Measurements from ENCODE around the gene OST4. TPM values are rescaled to one million over a fixed set of nuclear protein-coding genes. Genes with fewer than 3 reads are reported as not detected.

The OST4 gene
- total RNA-seq, 1 donor from 2014 or later: 158 TPM

GRCh38 chr2:27049422-27050280 lies 21.8 kb downstream of the OST4 start:
- Histone ChIP-seq H3K9me3 (no peaks in the 10 kb centered on the region), H3K27me3 (no peaks in the 10 kb centered on the region), H3K36me3 (peaks cover 2 to 9% of the 10 kb centered on the region in 2 donors), H3K27ac (peak overlapping the region; percentile 85 to 93), H3K4me1 (peaks cover 0 to 4% of the 10 kb centered on the region in 2 donors), H3K4me3 (peak overlapping the region; percentile 71 to 85)
- no peak for TF ChIP-seq CTCF (IDR thresholded peaks at IDR 0.05)
- DNase-seq (ENCODE audit: low spot score in 2 of 2): peak in 1 of 2 donors; percentile 73
- intact Hi-C loops (cut with DNase I): loop anchor here (1.0 to 2.0 kb wide), 4 partner anchors 16 to 37 kb away; partner anchors contain the start of genes EMILIN1 and KHK

- H3K27me3 ChIP-seq: no peaks in the 10 kb centered on the region
- H3K9me3 ChIP-seq: no peaks in the 10 kb centered on the region
- TF ChIP-seq CTCF (IDR thresholded peaks at IDR 0.05): no peak
- peaks cover 31 to 32% of the 10 kb centered on the region in 2 donors for H3K36me3 ChIP-seq
- H3K4me3 ChIP-seq: no peak overlapping the region
- H3K4me1 ChIP-seq: peaks cover 0 to 2% of the 10 kb centered on the region in 2 donors
- DNase-seq (ENCODE audit: low spot score in 2 of 2): no peak
- intact Hi-C loops (cut with DNase I): no loop called here
- no peak overlapping the region for H3K27ac ChIP-seq
Measured at GRCh38 chr2:27042985-27043634, 28.3 kb downstream of the OST4 start.

GRCh38 chr2:27042159-27042661 lies 29.2 kb downstream of the OST4 start:
- H3K4me3 ChIP-seq: no peak overlapping the region
- intact Hi-C loops (cut with DNase I): no loop called here
- peaks cover 40 to 41% of the 10 kb centered on the region in 2 donors for H3K36me3 ChIP-seq
- H3K4me1 ChIP-seq: peaks cover 0 to 2% of the 10 kb centered on the region in 2 donors
- no peaks in the 10 kb centered on the region for H3K27me3 ChIP-seq
- H3K9me3 ChIP-seq: no peaks in the 10 kb centered on the region
- TF ChIP-seq CTCF (IDR thresholded peaks at IDR 0.05): no peak
- no peak for DNase-seq (ENCODE audit: low spot score in 2 of 2)
- peak overlapping the region; percentile 53 to 63 for H3K27ac ChIP-seq

GRCh38 chr2:27041752-27042151 lies 29.7 kb downstream of the OST4 start:
- no peaks in the 10 kb centered on the region for H3K27me3 ChIP-seq
- H3K9me3 ChIP-seq: no peaks in the 10 kb centered on the region
- no peak overlapping the region for H3K4me3 ChIP-seq
- TF ChIP-seq CTCF (IDR thresholded peaks at IDR 0.05): no peak
- H3K36me3 ChIP-seq: peaks cover 45 to 46% of the 10 kb centered on the region in 2 donors
- DNase-seq (ENCODE audit: low spot score in 2 of 2): no peak
- peaks cover 0 to 2% of the 10 kb centered on the region in 2 donors for H3K4me1 ChIP-seq
- peak overlapping the region; percentile 53 to 63 for H3K27ac ChIP-seq
- intact Hi-C loops (cut with DNase I): no loop called here

- H3K4me1 ChIP-seq: peaks cover 0 to 2% of the 10 kb centered on the region in 2 donors
- H3K27me3 ChIP-seq: no peaks in the 10 kb centered on the region
- intact Hi-C loops (cut with DNase I): no loop called here
- DNase-seq (ENCODE audit: low spot score in 2 of 2): no peak
- H3K9me3 ChIP-seq: no peaks in the 10 kb centered on the region
- TF ChIP-seq CTCF (IDR thresholded peaks at IDR 0.05): no peak
- H3K36me3 ChIP-seq: peaks cover 56 to 59% of the 10 kb centered on the region in 2 donors
- no peak overlapping the region for H3K4me3 ChIP-seq
- no peak overlapping the region for H3K27ac ChIP-seq
Measured at GRCh38 chr2:27040282-27040681, 31.2 kb downstream of the OST4 start.

Measured in ascending aorta (tissue), 2 donors.